ENCODE results near the gene CCDC191. TPM values are rescaled to one million over a fixed set of nuclear protein-coding genes. Genes with fewer than 3 reads are reported as not detected.

Gene CCDC191
- polyA plus RNA-seq, 3 donors = 0.48 to 2.9 (median 1.2) TPM

- no peak overlapping the region for H2AFZ ChIP-seq (ENCODE audit: insufficient read depth, low read depth, low read length, poor library complexity, severe bottlenecking)
- no peak overlapping the region for H3K9ac ChIP-seq (ENCODE audit: insufficient read depth, low read length, poor library complexity, severe bottlenecking)
- no peak for TF ChIP-seq CTCF (IDR thresholded peaks at IDR 0.05)
- H4K20me1 ChIP-seq (ENCODE audit: insufficient read depth, low read length) = peaks cover 62% of the 10 kb centered on the region
- H3K79me2 ChIP-seq (ENCODE audit: insufficient read depth, low read length) = peaks cover 55% of the 10 kb centered on the region
- H3K27me3 ChIP-seq (ENCODE audit: control insufficient read depth in 2 of 2, insufficient read depth in 2 of 2, low read length in 2 of 2) = no peaks in the 10 kb centered on the region
- no peak for DNase-seq
- no peaks in the 10 kb centered on the region for H3K9me3 Mint-ChIP-seq
- H3K4me1 Mint-ChIP-seq = no peaks in the 10 kb centered on the region
- H3K36me3 Mint-ChIP-seq = peaks cover 73 to 84% of the 10 kb centered on the region in 2 donors
- 100% methylated on average over 2 of the region's 4 CpGs for WGBS (ENCODE audit: insufficient coverage)
- H3K9me3 ChIP-seq (replicated peaks in 1 of 2; ENCODE audit: control insufficient read depth in 1 of 2, insufficient read depth in 1 of 2, low read length in 2 of 2) = no peaks in the 10 kb centered on the region
- H3K27ac ChIP-seq (ENCODE audit: low read depth in 1 of 2, low read length in 2 of 2) = no peak overlapping the region
- intact Hi-C loops (cut with micrococcal nuclease) = no loop called here
- H3K36me3 ChIP-seq (replicated peaks in 1 of 2; ENCODE audit: control insufficient read depth in 1 of 2, insufficient read depth in 2 of 2, low read length in 2 of 2) = peaks cover 73 to 89% of the 10 kb centered on the region in 2 donors
- no peaks in the 10 kb centered on the region for H3K4me1 ChIP-seq (ENCODE audit: control insufficient read depth in 1 of 2, insufficient read depth in 2 of 2, low read length in 2 of 2)
- no peak overlapping the region for H3K27ac Mint-ChIP-seq
- H3K4me3 ChIP-seq (replicated peaks in 1 of 3; ENCODE audit: low read depth in 2 of 3, low read length in 3 of 3) = no peak overlapping the region
- peaks cover 0 to 2% (median 0%) of the 10 kb centered on the region in 3 donors for H3K27me3 Mint-ChIP-seq (ENCODE audit: low read depth in 3 of 3)
- H3K4me2 ChIP-seq (replicated peaks; ENCODE audit: extremely low read depth, low read length, poor library complexity, severe bottlenecking) = no peak overlapping the region
- no peak overlapping the region for H3K4me3 Mint-ChIP-seq
These were observed 11.5 kb upstream of the CCDC191 start for GRCh38 chr3:114067804-114068203.

- no peak overlapping the region for H2AFZ ChIP-seq (ENCODE audit: insufficient read depth, low read depth, low read length, poor library complexity, severe bottlenecking)
- 72% methylated on average over 4 of the region's 8 CpGs for WGBS (ENCODE audit: insufficient coverage)
- no peak for DNase-seq
- peak overlapping the region; percentile 24 for H3K4me2 ChIP-seq (replicated peaks; ENCODE audit: extremely low read depth, low read length, poor library complexity, severe bottlenecking)
- Mint-ChIP-seq H3K4me3 (no peak overlapping the region), H3K27me3 (ENCODE audit: low read depth in 3 of 3) (peaks cover 0 to 2% (median 0%) of the 10 kb centered on the region in 3 donors), H3K9me3 (no peaks in the 10 kb centered on the region), H3K36me3 (peaks cover 27 to 49% of the 10 kb centered on the region in 2 donors), H3K27ac (peak overlapping the region in 6 of 7 donors; percentile 9 to 79 (median 55)), H3K4me1 (peaks cover 41% of the 10 kb centered on the region)
- no peak for TF ChIP-seq CTCF (IDR thresholded peaks at IDR 0.05)
- peak overlapping the region in 1 of 2 donors; percentile 54 for H3K27ac ChIP-seq (ENCODE audit: low read depth in 1 of 2, low read length in 2 of 2)
- H3K9me3 ChIP-seq (replicated peaks in 1 of 2; ENCODE audit: control insufficient read depth in 1 of 2, insufficient read depth in 1 of 2, low read length in 2 of 2) = no peaks in the 10 kb centered on the region
- intact Hi-C loops (cut with micrococcal nuclease) = no loop called here
- H3K9ac ChIP-seq (ENCODE audit: insufficient read depth, low read length, poor library complexity, severe bottlenecking) = peak overlapping the region; percentile 25
- H3K27me3 ChIP-seq (ENCODE audit: control insufficient read depth in 2 of 2, insufficient read depth in 2 of 2, low read length in 2 of 2) = no peaks in the 10 kb centered on the region
- peak overlapping the region in 1 of 3 experiments; percentile 4 for H3K4me3 ChIP-seq (replicated peaks in 1 of 3; ENCODE audit: low read depth in 2 of 3, low read length in 3 of 3)
- H3K79me2 ChIP-seq (ENCODE audit: insufficient read depth, low read length) = peaks cover 96% of the 10 kb centered on the region
- peaks cover 20 to 33% of the 10 kb centered on the region in 2 donors for H3K36me3 ChIP-seq (replicated peaks in 1 of 2; ENCODE audit: control insufficient read depth in 1 of 2, insufficient read depth in 2 of 2, low read length in 2 of 2)
- H4K20me1 ChIP-seq (ENCODE audit: insufficient read depth, low read length) = peaks cover 62% of the 10 kb centered on the region
- H3K4me1 ChIP-seq (ENCODE audit: control insufficient read depth in 1 of 2, insufficient read depth in 2 of 2, low read length in 2 of 2) = peaks cover 33 to 39% of the 10 kb centered on the region in 2 donors
These were observed 4.8 kb upstream of the CCDC191 start for GRCh38 chr3:114060906-114061655.
